H1 (cell line): ENCODE measurements around the gene SNX20. TPM values are rescaled to one million over a fixed set of nuclear protein-coding genes. Genes with fewer than 3 reads are reported as not detected.

Source experiments
- CHD2 ChIP-seq: IDR thresholded peaks from 2 replicates; pipeline ENCODE4 v1.6.1; 2012; ENCODE audit warnings: low read length, improper control_type of control experiment
- PHF8 ChIP-seq: fragments of 200-600 bp; sonication (generic); conservative IDR thresholded peaks from 2 replicates; pipeline ENCODE4 v1.7.1; 2012; ENCODE audit warnings: low read depth, mild to moderate bottlenecking, inconsistent platforms, low read length, moderate library complexity
- RFX5 ChIP-seq: IDR thresholded peaks from 2 replicates; pipeline ENCODE4 v1.6.1; 2011; ENCODE audit warnings: low read depth, low read length, improper control_type of control experiment, borderline replicate concordance
- SUZ12 ChIP-seq: fragments of 200-600 bp; sonication (generic); IDR thresholded peaks from 2 replicates; pipeline ENCODE4 v1.6.1; 2012; ENCODE audit warnings: mild to moderate bottlenecking, inconsistent platforms, low read length, moderate library complexity, mixed read lengths
- TAF7 ChIP-seq: optimal IDR thresholded peaks from 2 replicates; pipeline ENCODE3; 2011; ENCODE audit warnings: low read depth, mild to moderate bottlenecking, inconsistent platforms, low read length, moderate library complexity, borderline replicate concordance
- polyA plus RNA-seq, 7 experiments: library from polyadenylated mRNA; depleted of rRNA in 3 of 7; stranded (reverse) in 5 of 7; unstranded in 2 of 7; fragments of >200 nt in 5 of 7; fragments of 200-250 nt in 2 of 7; gene quantifications; 1 replicate in 5 of 7; 2 replicates in 1 of 7; 4 replicates in 1 of 7; pipeline versions ENCODE4 v1.2.1 to v1.2.3, GENCODE V29; 2011 to 2013; ENCODE audit warnings: missing spikeins in 2 of 7, mixed read lengths in 2 of 7
- total RNA-seq: library from RNA; stranded (reverse); fragmentation: NEBNext Ultra II Directional; extraction: Animal tissue kit (Norgen Biotek cat#: 25700); gene quantifications from 2 replicates; pipeline ENCODE4 v1.2.1, GENCODE V29; 2021

Gene SNX20
- total and polyA plus RNA-seq, 2 of the 8 experiments (the other 6 are each of a cell fraction or from before 2014, with no cell fraction given) = not detected

DNA sequence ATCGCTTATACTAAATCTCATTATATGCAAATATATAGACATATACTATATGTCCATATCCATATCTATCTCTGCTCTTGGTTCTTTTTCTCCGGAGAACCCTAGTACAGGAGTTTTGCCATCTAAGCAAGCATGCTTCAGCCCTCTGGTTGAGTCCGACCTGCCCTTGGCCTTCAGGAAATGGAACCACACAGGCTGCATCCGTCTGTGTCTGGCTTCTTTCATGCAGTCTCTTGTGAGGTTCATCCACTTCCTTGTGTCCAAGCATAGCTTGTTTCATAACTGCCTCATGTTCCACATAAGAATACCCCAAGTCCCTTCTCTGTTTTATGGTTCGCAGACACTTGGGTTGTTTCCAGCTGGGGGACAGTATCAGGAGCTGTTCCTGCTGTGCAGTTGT lies 16.8 kb downstream of the SNX20 start (continued):
- TF ChIP-seq SUZ12 (no peak), PHF8 (no peak), TAF7 (no peak), CHD2 (no peak), RFX5 (no peak)
